ENCODE measurements around the gene SPDYE1. TPM values are rescaled to one million over a fixed set of nuclear protein-coding genes. Genes with fewer than 3 reads are reported as not detected.
"Not testable (repeated sequence)": the region's sequence is repeated elsewhere in the genome, so short reads cannot be mapped to it uniquely, and the experiment has no call there.

The SPDYE1 gene
- polyA plus RNA-seq (ENCODE audit: low read depth in 6 of 6): under 1 TPM in 3 of 6 donors, not detected in 3; 0.16 to 0.31 (median 0.17) TPM

DNA sequence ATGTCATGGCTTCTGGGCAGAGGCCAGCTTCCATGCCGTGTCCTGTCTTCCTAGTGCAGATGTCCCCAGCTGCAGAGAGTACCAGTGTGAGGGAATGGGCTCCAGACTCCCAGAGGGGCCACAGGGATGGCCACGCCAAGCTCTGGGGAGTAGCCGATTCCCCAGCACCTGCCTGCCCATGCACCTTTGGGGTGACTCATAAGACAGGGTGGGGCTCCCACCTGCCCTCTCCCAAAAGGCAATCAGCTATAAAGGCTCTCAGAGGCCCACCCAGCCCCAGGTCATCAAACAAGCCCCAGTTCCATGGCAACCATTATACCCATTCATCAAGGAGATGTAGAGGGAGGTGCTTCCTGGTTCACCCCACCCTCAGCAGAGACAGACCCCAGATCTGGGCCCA is at the start of gene SPDYE1:
Gene SPDYE1 (plus strand): TSS at position 366 of the 400 bp plus-strand sequence. CDS start 2,053 bp downstream, outside the sequence.
- ATAC-seq (ENCODE audit: low read depth in 2 of 2); H3K4me1 Mint-ChIP-seq; H3K36me3 Mint-ChIP-seq; H3K9me3 Mint-ChIP-seq; DNase-seq; H3K4me3 Mint-ChIP-seq; H3K27me3 Mint-ChIP-seq; H3K27ac Mint-ChIP-seq: not testable (repeated sequence)

- DNase-seq (no peak), ATAC-seq (ENCODE audit: low read depth in 2 of 2) (no peak)
- Mint-ChIP-seq H3K27ac (no peak overlapping the region), H3K27me3 (no peaks in the 10 kb centered on the region), H3K36me3 (peaks cover 19 to 24% of the 10 kb centered on the region in 2 donors), H3K4me1 (peaks cover 0 to 6% (median 4%) of the 10 kb centered on the region in 3 donors), H3K9me3 (no peaks in the 10 kb centered on the region), H3K4me3 (no peak overlapping the region)
Measured at GRCh38 chr7:43952028-43952427, 45.7 kb upstream of the SPDYE1 start.

DNA sequence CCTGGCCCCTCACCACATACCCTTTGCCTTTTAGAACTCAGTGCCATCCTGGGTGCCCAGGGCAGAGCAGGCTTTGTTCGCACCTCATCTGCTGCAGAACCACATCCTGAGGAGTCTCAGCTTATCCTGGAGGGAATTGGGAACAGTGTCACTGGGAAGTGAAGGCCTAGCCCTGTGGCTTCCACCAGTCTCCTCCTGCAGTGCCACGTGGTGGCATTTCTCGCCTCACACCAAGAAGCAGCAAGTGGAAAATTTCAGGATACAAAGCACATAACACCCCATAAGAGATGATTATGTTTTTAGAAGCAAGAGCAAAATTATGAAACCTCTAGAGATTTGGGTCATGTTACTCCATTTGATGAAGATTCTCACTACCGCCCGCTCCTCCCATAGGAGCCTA is 44.6 kb upstream of the SPDYE1 start:
- H3K27ac Mint-ChIP-seq: peak overlapping the region in 2 of 6 donors; percentile 16 to 32
- H3K4me1 Mint-ChIP-seq: peaks cover 0 to 6% (median 4%) of the 10 kb centered on the region in 3 donors
- H3K36me3 Mint-ChIP-seq: peaks cover 19 to 24% of the 10 kb centered on the region in 2 donors
- H3K9me3 Mint-ChIP-seq: no peaks in the 10 kb centered on the region
- no peak for ATAC-seq (ENCODE audit: low read depth in 2 of 2)
- no peaks in the 10 kb centered on the region for H3K27me3 Mint-ChIP-seq
- H3K4me3 Mint-ChIP-seq: no peak overlapping the region
- DNase-seq: no peak

DNA sequence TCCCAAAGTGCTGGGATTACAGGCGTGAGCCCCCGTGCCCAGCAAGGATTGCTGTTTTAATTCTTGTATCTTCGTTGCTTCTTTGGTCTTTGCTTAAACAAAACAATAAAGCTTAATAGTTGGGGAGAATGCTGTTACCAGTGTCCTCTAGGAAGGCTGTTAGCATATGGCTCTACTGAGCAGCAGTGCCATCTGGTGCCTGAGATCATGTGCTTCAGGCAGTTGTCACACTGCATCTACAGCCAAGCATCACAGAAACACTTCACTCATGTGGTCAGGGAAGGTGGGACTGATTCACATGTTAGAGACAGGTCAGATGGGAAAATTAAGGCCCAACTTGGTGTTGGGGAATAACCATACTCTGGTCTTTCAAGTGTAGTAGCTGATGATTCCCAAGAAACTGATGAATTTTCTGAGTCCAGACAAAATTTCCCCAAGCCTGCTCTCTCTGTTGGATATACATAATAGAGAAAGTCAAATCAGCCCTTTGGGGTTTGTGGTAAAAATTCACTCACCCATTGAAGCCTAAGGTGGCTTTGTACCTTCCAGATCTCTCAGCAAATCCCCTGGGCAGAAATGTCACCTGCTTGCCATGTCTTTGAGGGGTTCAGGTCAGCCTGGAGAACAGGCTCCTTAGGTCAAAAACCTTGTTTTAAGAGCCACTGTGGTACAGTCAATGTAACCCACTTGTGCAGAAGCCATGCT is 43.0 kb upstream of the SPDYE1 start:
- peak overlapping the region in 1 of 6 donors; percentile 79 for H3K27ac Mint-ChIP-seq
- H3K4me3 Mint-ChIP-seq: no peak overlapping the region
- H3K9me3 Mint-ChIP-seq: peaks cover 0 to 6% (median 0%) of the 10 kb centered on the region in 7 donors
- ATAC-seq (ENCODE audit: low read depth in 2 of 2) (no peak), DNase-seq (no peak)
- H3K36me3 Mint-ChIP-seq: peaks cover 19 to 24% of the 10 kb centered on the region in 2 donors
- H3K4me1 Mint-ChIP-seq: peaks cover 0 to 6% (median 4%) of the 10 kb centered on the region in 3 donors
- H3K27me3 Mint-ChIP-seq: no peaks in the 10 kb centered on the region

DNA sequence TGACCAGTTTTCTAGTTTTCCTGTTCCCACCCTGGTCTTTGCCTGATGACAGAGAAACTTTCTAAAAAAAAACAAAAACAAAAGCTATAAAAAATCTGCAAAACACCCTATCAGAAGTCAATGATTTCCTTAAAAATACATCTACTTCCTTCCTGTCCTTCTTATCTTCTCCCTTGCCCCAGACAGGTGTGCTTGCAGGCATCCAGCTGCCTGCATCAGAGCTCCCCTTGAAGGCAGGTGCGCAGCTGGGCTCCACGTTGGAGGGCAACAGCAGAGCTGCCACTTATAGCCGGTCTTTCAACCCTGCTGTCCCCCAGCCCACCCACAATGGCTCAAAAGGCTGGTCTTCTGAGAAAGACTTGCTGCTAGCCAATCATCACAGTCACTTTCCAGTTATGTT is 41.7 kb upstream of the SPDYE1 start:
- ATAC-seq (ENCODE audit: low read depth in 2 of 2) (no peak), DNase-seq (no peak)
- H3K4me1 Mint-ChIP-seq: peaks cover 0 to 6% (median 4%) of the 10 kb centered on the region in 3 donors
- H3K27ac Mint-ChIP-seq: peak overlapping the region in 1 of 6 donors; percentile 50
- no peaks in the 10 kb centered on the region for H3K27me3 Mint-ChIP-seq
- H3K9me3 Mint-ChIP-seq: peaks cover 0 to 8% (median 0%) of the 10 kb centered on the region in 7 donors
- H3K36me3 Mint-ChIP-seq: peaks cover 15 to 19% of the 10 kb centered on the region in 2 donors
- H3K4me3 Mint-ChIP-seq: no peak overlapping the region

- DNase-seq (no peak), ATAC-seq (ENCODE audit: low read depth in 2 of 2) (no peak)
- Mint-ChIP-seq H3K27me3 (no peaks in the 10 kb centered on the region), H3K9me3 (peaks cover 0 to 8% (median 0%) of the 10 kb centered on the region in 7 donors), H3K4me3 (no peak overlapping the region), H3K36me3 (peaks cover 0 to 2% of the 10 kb centered on the region in 2 donors), H3K4me1 (peaks cover 0 to 3% (median 2%) of the 10 kb centered on the region in 3 donors), H3K27ac (peak overlapping the region in 1 of 6 donors; percentile 12)
Measured at GRCh38 chr7:43960933-43961332, 36.8 kb upstream of the SPDYE1 start.

- not testable (repeated sequence) for H3K4me1 Mint-ChIP-seq; DNase-seq; H3K27me3 Mint-ChIP-seq; H3K9me3 Mint-ChIP-seq; H3K27ac Mint-ChIP-seq; ATAC-seq (ENCODE audit: low read depth in 2 of 2); H3K36me3 Mint-ChIP-seq
- H3K4me3 Mint-ChIP-seq: peak overlapping the region in 1 of 8 donors; percentile 9
Measured at GRCh38 chr7:43966392-43966791, 31.3 kb upstream of the SPDYE1 start.

DNA sequence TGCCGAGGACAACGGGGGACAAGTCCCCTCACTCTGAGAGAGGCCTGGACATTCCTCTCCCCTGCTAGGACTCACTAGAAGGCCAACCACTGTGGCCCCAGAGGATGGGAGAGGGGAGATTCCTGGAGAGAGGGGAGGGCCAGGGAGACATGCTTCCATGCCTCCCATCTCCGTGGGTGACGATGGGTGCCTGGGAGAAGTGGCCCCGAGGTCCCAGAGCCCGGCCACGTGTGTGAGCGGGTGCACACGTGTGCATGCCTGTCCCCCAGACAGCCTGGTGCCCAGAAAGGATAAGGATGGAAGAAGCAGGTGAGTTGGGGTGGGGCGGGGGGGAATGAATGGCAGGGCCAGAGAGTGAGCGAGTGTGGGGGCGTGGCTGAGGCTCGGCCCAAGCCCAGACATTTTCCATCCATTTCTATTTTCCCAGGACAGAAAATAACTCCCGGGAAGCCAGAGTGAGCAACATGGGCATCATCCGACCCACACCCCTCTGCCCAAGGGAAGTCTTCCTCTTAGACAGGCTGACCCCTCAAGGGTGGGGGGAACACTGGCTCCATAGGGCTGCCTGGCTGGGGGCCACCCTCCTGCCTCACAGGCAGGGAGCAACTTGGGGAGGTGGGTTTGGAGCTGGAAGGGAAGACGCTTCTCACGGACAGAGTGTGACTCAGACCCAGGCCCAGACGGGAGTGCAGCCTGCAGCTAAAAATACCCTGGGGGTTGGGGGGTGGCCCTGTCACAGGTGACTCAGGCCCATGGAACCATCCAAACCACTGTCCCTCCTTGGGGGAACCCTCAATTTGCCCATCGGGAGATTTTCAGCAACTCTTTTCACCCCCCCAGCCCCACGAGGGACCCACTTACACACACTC is 29.3 kb upstream of the SPDYE1 start:
- H3K27me3 Mint-ChIP-seq; H3K4me1 Mint-ChIP-seq; ATAC-seq (ENCODE audit: low read depth in 2 of 2); H3K9me3 Mint-ChIP-seq; H3K4me3 Mint-ChIP-seq; H3K27ac Mint-ChIP-seq; DNase-seq; H3K36me3 Mint-ChIP-seq: not testable (repeated sequence)

- H3K27ac Mint-ChIP-seq; H3K36me3 Mint-ChIP-seq; H3K4me1 Mint-ChIP-seq; H3K9me3 Mint-ChIP-seq; ATAC-seq (ENCODE audit: low read depth in 2 of 2); DNase-seq; H3K4me3 Mint-ChIP-seq; H3K27me3 Mint-ChIP-seq: not testable (repeated sequence)
Measured at GRCh38 chr7:43969586-43969985, 28.1 kb upstream of the SPDYE1 start.

- DNase-seq; H3K36me3 Mint-ChIP-seq; H3K4me1 Mint-ChIP-seq; H3K27me3 Mint-ChIP-seq; H3K9me3 Mint-ChIP-seq; ATAC-seq (ENCODE audit: low read depth in 2 of 2); H3K4me3 Mint-ChIP-seq: not testable (repeated sequence)
- peak overlapping the region in 1 of 6 donors; percentile 67 for H3K27ac Mint-ChIP-seq
Measured at GRCh38 chr7:43970698-43971097, 27.0 kb upstream of the SPDYE1 start.

- DNase-seq; H3K27ac Mint-ChIP-seq; H3K4me3 Mint-ChIP-seq; H3K27me3 Mint-ChIP-seq; H3K9me3 Mint-ChIP-seq; ATAC-seq (ENCODE audit: low read depth in 2 of 2); H3K4me1 Mint-ChIP-seq; H3K36me3 Mint-ChIP-seq: not testable (repeated sequence)
Measured at GRCh38 chr7:43974033-43974573, 23.6 kb upstream of the SPDYE1 start.

DNA sequence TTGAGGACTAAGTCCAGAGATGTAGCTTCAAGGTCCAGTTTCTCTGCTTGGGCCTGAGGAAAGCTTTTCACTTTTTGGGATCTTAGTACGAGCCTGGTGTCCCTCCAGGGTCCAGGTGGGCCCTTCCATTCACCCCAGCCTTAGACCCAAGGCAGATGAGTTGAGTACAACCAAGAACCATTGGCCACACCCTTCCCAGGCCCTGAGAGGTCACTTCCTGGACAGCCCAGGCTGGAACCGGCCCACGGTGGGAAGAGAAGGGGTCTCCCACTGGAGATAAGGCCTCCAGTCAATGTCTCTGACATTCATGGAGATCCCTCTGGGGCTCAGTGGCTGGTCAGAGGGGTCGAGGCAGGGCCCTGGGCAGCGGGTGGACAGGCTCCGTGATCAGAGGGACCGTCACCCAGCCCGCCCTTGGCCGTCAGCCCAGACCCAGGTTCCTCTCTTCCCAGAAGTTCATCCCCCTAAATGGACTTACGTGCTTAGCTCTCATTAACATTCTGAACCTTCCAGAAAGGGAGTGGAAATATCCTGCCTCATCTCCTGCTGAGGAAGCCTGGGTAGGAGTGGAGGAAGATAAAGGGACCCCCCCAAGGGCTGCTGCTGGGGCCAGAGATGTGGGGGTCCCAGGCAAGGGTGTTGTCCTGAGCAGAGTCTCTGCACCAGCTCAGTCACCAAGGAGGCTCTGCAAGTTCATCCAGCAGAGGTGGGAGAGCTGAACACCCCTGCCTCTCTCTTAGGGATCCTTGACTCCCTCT is 22.8 kb upstream of the SPDYE1 start:
- H3K27ac Mint-ChIP-seq; DNase-seq; H3K36me3 Mint-ChIP-seq; H3K4me3 Mint-ChIP-seq; H3K9me3 Mint-ChIP-seq; H3K27me3 Mint-ChIP-seq; ATAC-seq (ENCODE audit: low read depth in 2 of 2); H3K4me1 Mint-ChIP-seq: not testable (repeated sequence)

DNA sequence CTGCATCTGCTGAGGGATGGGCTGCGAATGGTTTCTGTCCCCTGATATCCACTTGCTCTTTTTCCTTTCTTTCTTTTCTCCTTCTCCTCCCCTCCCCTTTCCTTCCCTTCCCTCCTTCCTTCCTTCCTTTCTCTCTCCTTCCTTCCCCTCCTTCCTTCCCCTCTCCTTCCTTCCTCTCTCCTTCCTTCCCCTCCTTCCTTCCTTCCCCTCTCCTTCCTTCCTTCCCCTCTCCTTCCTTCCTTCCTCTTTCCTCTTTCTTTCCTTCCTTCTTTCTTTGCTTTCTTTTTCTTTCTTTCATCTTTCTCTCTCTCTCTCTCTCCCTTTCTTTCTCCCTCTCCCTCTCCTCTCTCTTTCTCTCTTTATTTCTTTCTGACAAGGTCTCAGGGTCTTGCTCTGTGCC is 20.2 kb upstream of the SPDYE1 start:
- peaks cover 0 to 2% (median 0%) of the 10 kb centered on the region in 7 donors for H3K9me3 Mint-ChIP-seq
- ATAC-seq (ENCODE audit: low read depth in 2 of 2) (no peak), DNase-seq (no peak)
- H3K4me1 Mint-ChIP-seq: peaks cover 0 to 4% (median 2%) of the 10 kb centered on the region in 3 donors
- H3K36me3 Mint-ChIP-seq: no peaks in the 10 kb centered on the region
- no peak overlapping the region for H3K4me3 Mint-ChIP-seq
- H3K27ac Mint-ChIP-seq: peak overlapping the region in 1 of 6 donors; percentile 83
- no peaks in the 10 kb centered on the region for H3K27me3 Mint-ChIP-seq

Data from naive B cell (primary cell).